SK-N-MC (cell line): Measurements from ENCODE around the gene LRRFIP1.

Source experiments
- EZH2 ChIP-seq: fragments of 200-600 bp; sonication (generic); IDR thresholded peaks from one replicate; pipeline ENCODE4 v1.6.1; 2017; ENCODE audit warnings: antibody characterized with exemption
- POLR2AphosphoS5 ChIP-seq: IDR thresholded peaks from 2 replicates; pipeline ENCODE4 v1.6.1; 2012; ENCODE audit warnings: mild to moderate bottlenecking, low read depth, low read length, borderline replicate concordance

DNA sequence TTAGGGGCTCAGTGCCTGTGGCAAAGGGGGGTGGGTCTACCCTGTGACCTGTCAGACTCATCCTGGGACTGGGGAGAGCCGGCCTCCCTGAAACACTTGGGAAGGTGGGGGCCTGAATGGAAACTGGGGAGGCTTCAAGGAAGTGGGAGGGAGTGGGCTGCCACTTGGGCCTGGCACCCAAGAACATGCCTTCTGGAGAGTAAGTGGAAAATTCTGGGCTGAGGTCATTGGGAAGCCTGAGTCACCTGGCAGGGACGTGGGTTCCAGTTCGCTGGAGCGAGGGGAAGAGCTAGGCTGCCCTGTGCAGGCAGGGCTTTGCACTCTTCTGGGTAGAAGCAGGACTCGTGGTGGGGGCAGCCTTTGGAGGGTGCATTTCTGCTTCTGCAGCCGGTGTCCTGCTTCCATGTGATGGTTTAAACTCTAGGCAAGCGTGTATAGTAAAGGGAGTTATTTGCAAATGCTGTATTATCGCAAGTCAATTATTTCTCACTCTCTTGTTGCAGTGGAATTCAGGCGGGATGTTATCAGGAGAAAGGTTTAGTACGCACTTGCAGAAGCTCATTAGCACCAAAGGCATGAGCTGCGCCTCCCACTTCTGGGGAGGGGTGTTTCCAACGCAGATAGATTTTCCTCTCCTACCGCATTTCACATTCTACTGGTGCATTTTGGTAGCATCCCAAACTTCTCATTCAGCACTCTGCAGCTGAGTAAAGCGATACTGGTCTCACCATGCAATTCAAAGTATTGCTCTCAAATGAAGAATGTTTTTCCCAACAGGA lies 3.8 kb downstream of the LRRFIP1 start:
- TF ChIP-seq EZH2: no peak
- no peak for TF ChIP-seq POLR2AphosphoS5
